HFF-Myc (cell line): ENCODE measurements around the gene EHD4.

ENCODE experiments used
- DNase-seq: peaks from one replicate; pipeline ENCODE4 v3.0.0-alpha.2; 2011; ENCODE audit warnings: low read depth; ENCODE audit errors: extremely low read depth
- H3K4me3 ChIP-seq: replicated peaks from 2 replicates; pipeline ENCODE4 v1.5.1; 2011; ENCODE audit warnings: low read depth, mild to moderate bottlenecking, control low read depth, low read length
- CTCF ChIP-seq: IDR thresholded peaks from 2 replicates; pipeline ENCODE4 v1.5.1; 2012; ENCODE audit warnings: mild to moderate bottlenecking, low read depth, low read length, control low read depth; ENCODE audit errors: missing control alignments

Gene EHD4

DNA sequence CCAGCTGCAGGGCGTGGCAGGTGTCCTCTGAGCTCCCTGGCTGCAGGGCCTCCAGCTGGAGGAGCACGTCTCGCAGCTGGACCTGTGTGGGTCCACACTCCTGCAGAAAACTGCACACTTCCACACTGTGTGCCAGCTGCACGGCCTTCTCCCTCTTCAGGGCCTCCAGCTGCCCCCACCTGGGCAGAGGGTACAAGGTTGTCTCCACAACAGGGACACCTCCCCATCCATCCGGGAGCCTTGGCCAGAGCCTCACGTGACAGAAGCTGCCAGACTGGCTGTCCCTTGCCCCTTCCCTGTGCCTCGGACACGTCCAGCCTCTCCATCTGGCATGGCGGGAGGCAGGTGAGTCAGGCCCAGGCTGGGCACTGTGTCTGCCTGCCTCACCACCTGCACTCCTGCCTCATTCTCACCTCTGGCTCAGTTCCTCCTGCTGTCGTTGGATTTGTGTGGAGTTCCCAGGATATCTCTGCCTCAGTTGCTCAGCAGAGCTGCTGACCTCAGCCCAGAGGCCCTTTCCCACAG is 93.0 kb downstream of the EHD4 start:
- TF ChIP-seq CTCF: no peak
- no peak for DNase-seq
- H3K4me3 ChIP-seq: no peak overlapping the region

DNA sequence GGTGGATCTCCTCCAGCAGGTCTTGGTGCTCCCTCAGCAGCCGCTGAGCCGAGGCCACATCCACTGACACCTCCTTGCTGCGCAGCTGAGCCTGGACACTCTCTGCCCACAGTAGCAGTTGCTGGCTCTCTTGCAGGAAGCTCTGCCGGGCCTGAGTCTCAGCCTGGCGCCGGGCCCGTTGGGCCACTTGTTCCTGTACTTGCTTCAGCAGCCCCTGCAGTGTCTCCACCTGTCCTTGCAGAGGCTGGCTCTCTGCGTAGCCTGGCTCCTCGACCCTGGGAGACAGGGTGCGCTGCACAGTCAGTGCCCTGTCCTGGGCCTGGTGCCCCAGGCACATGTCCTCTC is 94.0 kb downstream of the EHD4 start:
- H3K4me3 ChIP-seq: no peak overlapping the region
- DNase-seq: no peak
- TF ChIP-seq CTCF: no peak

DNA sequence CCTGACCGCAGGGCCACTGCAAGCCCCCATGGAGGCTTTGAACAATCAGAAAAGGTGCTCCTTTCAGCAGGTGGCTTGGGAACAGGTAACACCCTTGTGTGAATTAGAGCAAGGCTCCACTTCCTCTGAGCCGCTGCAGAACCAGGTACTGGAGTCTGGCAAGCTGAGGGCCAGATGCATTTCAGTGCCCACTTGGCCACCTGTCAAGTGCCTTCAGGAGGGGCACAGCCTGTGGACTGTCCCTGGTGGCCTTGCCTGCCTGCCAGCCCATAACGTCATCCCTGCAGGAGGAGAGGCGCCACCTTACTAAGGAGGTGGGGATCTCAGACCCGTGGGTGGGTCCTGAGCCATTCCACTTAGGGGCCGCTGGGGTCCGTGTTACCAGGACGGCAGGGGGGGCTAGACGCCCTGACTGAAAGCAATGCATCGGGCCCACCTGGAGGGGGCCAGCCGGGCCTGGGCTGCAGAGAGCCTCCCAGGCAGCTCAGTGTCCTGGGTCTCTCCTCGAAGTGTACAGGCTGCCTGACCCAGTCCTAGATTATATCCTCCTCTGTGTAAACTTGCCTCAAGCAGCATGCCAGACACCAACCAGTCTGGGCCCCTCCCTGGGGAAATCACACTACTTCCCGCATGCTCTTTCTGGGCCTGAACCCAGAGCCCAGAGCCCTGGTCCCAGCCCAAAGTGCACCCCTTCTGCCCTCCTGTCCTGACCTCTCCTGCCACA is 94.6 kb downstream of the EHD4 start:
- no peak for TF ChIP-seq CTCF
- DNase-seq: no peak
- no peak overlapping the region for H3K4me3 ChIP-seq

- DNase-seq: no peak
- no peak overlapping the region for H3K4me3 ChIP-seq
- TF ChIP-seq CTCF: no peak
Observed at GRCh38 chr15:41876689-41877088, 95.7 kb downstream of the EHD4 start.

- H3K4me3 ChIP-seq: no peak overlapping the region
- no peak for DNase-seq
- no peak for TF ChIP-seq CTCF
Observed at GRCh38 chr15:41876007-41876406, 96.3 kb downstream of the EHD4 start.

DNA sequence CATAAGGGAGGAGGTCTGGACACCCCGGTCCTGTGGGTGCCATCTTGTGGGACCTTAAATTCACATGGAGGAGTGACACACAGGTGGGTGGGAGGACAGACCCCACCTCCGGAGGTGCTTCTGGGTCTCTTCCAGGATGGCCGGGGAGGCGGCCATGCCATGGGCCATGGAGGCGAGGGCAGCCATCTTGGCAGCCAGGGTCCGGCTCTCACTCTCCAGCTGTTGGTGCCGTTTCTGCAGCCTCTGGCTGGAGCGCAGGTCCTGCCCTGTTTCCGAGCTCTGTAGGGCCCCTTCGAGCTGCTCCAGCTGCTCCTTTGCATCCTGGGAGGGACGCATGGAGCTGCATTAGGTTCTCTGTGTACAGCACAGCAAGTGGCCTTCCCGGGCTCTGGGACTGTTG is 97.6 kb downstream of the EHD4 start:
- no peak overlapping the region for H3K4me3 ChIP-seq
- no peak for TF ChIP-seq CTCF
- no peak for DNase-seq

DNA sequence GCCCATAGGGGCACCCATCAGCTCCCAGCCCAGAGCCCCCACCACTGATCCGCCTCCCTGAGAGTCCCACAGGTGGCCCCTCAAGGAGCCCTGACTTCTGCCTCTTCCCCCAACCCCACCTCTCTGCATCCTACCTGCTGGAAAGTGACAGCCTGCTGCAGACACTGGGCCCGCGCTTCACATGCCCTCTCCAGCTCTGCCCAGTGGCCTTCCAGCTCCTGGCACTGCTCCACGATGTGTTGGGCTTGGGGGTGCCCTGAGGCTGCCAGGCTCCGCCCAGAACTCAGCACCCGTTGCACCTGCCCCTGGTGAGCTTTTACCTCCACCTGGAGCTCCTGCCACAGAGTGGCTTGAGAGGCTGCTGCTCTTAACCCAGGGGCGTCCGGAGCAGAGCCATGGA is 98.6 kb downstream of the EHD4 start:
- no peak for DNase-seq
- H3K4me3 ChIP-seq: no peak overlapping the region
- TF ChIP-seq CTCF: no peak
